HG03045 (cell line): ENCODE measurements around the gene BCR.

Source experiments
- ATAC-seq: cut with Tn5 transposase; IDR thresholded peaks from one replicate; pipeline ENCODE4 v1.9.1; 2021; ENCODE audit warnings: mild to moderate bottlenecking, moderate library complexity; ENCODE audit not compliant: unreplicated experiment

BCR gene

DNA sequence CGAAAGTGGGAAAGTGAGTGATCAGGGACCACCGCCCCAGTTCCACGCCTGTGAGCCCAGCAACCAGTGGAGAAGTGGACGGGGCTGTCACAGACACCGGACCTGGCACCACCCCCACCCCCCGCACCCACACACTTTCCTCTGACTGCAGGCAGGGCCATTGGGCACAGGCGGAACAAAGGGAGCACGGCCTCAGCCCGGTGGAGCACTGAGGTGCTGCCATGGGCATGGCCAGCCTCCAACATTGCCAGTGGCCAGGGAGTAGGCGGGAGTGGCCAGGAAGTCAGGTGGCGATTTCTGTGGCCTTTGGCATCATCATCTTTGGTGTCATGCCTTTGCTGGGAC lies 78.5 kb downstream of the BCR start:
- ATAC-seq, result no peak

DNA sequence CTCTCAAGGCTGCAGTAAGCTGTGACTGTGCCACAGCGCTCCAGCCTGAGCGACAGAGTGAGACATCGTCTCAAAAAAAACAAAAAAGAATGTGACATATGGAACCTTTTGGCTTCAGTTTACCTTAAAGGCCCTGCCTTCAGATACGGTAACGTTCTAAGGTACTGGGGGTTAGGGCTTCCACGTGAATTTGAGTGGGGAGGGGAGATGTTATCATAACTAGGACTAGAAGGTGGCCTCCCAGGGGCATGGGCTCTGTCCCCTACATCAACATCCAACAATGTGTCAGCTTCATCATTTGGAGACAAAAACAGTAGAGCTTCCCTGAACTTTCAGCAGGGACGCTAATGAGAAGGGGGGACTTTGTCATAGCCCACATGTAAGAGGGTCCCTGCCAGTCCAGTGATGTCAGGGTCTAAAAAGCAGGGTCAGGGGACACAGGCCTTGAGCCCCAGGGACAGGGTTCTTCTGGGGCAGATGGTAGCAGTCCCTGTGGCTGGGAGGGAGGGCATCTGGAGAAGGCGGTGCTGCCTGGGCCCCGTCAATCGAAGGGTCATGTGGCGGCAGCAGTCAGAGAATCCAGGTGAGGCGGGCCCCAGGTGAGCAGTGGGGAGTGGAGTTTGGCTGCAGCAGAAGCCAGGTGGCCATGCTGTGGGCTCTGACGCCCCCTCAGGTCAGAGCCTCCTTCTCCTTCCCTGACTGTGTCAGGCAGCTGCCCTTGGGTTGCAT lies 79.8 kb downstream of the BCR start:
- ATAC-seq, result no peak

DNA sequence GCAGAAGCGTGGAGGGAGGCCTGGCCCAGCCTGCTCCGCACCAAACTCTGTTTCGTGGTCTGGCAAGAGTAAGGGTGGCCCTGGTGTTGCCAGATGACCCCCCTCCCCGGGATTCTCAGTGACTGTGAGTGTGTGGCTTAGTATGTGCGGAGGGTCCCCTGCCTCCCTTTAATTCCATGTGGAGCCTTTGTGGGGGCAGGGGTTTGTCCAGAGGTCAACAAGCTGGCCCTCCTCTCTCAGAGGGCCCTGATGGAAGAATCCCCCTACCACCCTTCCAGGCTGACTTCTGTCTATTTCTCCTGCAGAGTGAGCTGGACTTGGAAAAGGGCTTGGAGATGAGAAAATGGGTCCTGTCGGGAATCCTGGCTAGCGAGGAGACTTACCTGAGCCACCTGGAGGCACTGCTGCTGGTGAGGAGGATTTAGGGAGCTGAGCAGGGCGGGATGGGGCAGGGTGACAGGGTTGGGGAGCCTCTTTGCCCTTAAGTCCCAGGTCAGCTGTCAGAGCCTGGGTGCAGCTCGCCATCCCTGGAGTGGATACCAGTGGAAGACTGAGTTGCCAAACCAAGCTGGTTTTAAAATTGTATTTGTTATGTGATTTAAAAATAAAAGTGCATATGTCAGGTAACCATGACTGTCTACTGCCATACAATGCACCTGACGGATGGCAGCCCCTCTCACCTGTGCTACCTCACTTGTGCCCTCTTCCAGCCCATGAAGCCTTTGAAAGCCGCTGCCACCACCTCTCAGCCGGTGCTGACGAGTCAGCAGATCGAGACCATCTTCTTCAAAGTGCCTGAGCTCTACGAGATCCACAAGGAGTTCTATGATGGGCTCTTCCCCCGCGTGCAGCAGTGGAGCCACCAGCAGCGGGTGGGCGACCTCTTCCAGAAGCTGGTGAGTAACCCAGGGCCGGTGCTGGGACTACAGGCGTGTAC lies 80.6 kb downstream of the BCR start:
- no peak for ATAC-seq

DNA sequence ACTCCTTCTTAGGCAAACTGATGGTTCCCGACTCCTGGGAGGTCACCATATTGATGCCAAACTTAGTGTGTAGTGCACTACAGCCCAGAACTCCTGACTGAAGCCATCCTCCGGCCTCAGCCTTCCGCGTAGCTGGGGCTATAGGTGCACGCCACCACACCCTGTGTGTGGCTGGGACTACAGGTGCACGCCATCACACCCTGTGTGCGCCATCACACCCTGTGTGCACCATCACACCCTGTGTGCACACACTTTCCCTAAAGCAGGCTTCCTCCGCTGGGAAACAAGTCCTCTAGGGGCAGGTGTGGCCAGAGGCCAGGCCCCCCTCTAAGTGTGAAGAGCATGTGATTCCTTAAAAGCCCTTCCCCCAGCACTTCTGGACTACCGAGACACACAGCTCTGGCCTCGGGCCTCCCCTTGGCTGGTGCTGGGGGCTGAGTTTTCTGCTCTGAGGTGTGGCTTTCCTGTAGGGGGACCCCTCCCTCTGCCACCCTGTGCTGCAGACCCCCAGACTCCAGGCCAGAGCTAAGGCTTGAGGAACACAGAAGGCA lies 81.7 kb downstream of the BCR start:
- no peak for ATAC-seq

DNA sequence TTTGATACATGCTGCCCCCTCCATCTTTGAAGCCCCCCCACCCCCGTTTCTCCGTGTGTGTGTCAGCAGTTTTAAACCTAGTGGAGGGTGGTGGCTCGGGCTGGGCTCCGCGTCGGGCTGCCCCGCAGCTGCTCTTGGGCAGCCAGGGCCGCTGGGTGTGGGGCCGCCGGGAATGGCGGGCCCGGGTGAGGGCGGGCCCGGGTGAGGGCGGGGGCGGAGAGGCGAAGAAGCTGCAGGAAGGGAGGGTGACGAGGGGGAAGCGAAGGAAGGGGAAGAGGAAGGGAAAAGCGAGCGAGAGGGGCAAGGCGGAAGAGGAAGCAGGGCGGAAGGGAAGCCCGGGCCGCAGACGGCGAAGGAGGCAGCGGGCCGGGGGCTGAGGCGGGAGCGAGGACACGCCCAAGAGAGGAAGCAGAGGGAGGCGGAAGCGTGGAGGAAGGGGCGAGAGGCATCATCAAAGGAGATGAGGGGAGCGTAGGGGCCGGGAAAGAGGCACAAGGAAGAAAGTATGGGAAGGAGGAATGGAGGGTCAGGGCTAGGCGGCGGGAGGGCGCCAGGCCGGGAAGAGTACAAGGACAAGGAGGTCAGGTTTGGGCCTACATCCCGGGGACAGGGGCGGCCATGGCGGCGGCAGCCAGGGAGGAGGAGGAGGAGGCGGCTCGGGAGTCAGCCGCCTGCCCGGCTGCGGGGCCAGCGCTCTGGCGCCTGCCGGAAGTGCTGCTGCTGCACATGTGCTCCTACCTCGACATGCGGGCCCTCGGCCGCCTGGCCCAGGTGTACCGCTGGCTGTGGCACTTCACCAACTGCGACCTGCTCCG lies 82.4 kb downstream of the BCR start:
- no peak for ATAC-seq

DNA sequence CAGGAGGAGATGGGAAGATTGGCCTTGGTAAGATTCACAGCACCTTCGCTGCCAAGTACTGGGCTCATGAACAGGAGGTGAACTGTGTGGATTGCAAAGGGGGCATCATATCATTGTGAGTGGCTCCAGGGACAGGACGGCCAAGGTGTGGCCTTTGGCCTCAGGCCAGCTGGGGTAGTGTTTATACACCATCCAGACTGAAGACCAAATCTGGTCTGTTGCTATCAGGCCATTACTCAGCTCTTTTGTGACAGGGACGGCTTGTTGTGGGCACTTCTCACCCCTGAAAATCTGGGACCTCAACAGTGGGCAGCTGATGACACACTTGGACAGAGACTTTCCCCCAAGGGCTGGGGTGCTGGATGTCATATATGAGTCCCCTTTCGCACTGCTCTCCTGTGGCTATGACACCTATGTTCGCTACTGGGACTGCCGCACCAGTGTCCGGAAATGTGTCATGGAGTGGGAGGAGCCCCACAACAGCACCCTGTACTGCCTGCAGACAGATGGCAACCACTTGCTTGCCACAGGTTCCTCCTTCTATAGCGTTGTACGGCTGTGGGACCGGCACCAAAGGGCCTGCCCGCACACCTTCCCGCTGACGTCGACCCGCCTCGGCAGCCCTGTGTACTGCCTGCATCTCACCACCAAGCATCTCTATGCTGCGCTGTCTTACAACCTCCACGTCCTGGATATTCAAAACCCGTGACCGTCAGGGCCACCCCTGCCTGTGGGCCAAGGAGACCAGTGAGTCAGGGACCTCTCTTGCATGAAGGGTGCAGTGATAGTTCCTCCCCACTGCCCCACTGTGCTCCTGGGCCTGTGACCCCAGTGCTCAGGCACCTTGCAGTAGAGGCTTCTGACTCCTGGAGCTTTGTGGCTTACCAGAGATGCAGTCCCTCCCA lies 83.6 kb downstream of the BCR start:
- no peak for ATAC-seq

DNA sequence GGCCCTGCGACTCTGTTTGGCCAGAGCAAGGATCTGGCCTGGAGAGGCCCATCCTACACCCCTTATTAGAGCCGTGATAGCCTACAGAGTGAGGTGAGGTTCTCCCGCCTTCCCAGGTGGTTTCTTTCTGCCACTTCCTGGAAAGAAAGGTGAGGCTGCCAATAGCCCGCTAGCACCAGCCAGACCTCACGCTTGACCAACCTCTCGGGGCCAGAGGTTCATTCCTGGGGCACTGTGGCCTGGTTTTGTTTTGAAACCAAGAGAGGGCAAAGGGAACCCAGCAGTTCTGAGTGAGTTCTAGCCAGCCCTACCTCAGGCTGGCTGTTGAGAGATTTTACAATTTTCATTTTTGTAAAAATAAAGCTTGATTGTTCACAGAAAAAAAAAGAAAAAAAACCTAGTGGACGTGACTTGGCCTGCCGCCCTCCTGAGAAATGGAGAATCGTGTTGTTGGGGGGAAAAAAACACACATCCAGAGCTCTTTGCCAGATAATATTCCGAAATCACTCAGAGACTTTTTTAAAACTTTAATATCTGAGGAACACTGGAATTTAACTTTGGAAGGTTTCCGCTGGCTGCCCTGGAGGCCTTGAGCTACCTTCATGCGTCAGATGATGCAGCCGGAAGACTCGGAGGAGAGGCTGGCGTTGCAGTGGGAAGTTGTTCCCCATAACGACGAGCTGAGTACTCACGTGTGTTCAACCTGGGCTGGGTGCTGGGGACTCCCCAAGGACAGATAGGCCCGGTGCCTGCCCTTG lies 84.5 kb downstream of the BCR start:
- ATAC-seq, result no peak

DNA sequence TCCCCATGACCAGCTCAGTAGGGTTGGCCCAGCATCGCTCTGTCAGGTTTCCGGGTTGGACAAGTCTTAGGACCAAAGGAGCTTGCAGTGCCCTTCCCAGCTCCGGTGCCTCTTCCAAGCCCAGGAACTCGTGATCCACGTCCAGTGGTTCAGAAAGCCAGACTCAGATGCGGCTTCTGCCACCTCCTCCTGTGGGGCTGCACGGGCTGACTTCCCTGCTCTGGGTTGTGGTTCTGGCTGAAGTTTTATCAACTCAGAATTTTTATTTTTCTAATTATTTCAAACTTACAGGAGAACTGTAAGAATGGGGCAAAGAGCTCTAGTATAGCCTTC lies 85.0 kb downstream of the BCR start:
- ATAC-seq, result no peak

DNA sequence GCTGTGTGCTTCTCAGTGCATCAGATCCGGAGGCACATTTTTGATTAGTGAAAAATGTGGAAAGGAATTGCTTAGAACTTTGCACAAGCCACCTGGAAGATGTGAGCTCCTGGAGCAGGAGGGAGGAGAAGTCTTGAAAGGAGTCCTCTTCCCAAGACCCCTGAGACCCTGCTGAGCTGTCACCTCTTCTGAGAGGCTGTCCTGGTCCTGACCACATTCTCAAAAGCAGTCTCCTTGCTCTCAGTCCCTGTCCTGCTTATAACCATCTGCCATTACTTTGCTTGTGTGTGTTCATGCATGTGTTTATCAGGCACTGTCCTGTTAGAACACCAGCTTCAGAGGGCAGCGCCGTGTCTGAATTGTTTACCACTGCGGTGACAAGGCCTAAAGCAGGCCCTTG lies 86.5 kb downstream of the BCR start:
- no peak for ATAC-seq

DNA sequence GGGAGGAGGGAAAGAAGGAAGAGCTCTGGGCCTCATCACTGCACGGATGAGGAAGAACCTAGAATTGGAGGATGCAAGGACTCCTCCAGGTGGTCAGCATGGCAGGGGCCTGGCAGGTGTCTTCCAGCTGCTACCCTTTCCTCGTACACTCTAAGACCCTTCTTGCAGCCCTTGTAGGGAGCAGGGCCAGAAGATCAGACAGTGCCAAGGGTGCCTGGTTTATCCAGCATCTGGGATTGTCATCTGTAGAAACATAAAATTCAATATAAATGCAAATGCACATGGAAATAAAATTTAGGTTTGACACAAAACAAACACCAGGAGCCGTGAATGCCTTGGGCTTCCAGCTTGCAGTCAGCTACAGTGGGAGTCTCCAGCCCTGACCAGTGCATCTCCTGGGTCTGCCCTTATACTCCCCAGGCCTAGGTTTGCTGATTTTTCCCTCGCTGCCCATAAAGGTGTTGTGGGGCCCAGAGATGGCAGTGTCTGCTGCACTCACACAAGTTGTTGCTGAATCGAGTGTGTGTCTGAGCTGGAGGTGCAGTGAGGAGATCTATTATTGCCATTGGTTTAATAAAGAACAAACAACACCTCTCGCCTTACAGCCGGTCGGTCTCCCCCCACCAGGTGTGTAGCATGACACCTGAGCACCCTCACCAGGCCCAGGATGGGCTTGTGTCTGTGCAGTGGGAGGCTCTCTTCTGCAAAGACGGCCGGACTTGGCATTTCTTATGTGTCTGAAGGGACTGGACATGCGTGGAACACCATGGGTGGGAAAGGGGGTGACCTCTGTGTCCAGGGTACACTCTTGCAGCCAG lies 87.1 kb downstream of the BCR start:
- no peak for ATAC-seq

DNA sequence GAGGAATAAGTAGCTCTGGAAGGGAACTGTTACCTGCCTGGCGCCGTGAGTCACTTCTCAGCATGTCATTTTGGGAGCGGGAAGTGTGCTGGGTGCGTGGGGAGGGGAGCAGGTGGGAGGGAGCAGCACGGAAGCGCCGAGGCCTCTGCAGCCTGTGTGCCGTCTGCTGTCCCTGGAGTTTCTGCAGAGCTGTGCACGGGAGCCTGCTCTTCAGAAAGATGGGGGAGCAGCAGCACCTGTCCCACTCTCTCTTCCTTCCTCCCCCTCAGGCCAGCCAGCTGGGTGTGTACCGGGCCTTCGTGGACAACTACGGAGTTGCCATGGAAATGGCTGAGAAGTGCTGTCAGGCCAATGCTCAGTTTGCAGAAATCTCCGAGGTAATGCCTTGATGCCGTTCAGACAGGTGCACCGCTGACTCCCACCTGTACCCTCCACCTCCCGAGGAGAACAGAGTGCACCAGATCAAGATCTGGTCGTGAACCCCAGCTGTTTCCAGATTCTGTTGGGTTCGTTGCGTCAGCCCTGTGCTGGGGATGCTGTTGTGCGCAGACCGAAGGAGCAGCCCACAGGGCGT lies 87.9 kb downstream of the BCR start:
- ATAC-seq, result no peak

DNA sequence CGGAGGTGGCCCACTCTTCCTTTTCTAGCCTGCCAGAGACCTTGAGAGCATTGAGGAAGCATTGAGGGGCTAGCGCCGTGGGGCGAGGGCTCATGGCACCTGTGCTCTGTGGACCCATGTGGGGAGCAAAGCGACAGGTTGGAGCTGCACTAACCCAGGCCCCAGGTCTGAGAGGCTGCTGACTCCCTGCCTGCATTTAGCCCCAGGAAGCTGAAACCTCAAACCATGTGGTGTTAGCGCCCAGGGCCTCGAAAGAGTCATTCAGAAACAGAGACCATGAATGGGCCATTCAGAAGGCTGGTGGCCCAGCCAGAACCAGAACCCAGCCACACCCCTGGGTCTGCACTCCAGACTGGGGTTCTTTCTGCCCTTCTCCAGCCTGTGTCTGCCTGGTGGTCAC lies 88.6 kb downstream of the BCR start:
- no peak for ATAC-seq

DNA sequence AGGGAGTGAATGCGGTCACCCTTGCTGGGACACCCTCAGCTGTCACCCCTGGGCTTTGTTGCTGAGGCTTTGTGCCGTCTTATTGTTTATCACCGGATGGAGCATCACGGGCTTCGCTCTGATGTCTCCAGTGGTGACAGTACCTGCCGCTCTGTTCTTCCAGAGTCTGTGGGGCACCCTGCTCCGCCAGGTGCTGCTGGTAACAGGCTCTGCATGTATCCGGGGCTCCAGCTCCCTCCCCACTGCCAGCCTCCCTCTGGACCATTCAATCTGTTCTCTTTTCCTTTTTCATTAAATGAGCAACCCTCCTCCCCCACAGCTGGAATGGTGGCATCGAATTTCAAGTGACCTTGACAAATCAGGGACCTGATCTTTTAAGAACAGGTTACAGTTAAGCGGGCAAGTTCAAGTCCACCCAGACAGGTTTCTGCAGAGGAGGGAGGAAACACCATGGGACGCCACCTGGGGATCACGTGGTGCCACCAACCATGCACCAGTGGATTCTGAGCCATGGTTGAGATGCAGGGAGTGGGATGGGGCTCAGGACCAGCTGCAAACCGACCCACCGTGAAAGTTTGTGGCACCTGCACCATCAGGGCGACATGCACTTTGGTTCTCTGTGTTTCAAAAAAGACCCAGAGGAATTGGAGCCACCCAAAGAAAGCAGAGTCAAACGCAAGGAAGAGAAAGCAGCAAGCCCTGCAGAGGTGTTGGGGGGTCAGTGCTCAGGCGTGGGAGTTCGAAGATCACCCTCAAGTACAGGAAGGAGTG lies 89.3 kb downstream of the BCR start:
- ATAC-seq, result no peak

DNA sequence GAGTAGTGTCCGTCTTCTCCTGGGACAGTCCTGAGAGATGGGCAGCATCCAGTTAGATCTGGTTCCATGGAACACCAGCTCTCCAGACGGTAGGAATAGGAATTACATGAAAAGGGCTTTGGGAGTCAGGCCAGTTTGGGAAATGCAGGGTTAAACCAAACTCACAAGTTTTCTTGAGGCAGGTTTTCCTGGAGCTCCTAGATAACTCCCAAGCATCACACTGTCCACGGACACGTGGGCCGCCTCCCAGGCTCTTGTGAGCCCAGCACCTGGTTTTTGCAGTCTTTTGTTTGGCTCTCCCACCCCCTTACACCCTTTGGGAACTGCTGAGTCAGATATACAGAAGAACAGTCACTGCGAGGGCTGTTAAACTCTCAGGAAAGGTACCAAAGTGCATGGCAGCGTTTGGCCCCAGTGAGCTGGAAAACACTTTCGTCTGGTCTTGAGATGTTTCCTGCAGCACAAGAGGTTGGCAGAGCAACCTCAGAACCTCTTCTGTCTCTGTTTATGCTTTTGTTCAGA lies 90.0 kb downstream of the BCR start:
- ATAC-seq, result no peak

DNA sequence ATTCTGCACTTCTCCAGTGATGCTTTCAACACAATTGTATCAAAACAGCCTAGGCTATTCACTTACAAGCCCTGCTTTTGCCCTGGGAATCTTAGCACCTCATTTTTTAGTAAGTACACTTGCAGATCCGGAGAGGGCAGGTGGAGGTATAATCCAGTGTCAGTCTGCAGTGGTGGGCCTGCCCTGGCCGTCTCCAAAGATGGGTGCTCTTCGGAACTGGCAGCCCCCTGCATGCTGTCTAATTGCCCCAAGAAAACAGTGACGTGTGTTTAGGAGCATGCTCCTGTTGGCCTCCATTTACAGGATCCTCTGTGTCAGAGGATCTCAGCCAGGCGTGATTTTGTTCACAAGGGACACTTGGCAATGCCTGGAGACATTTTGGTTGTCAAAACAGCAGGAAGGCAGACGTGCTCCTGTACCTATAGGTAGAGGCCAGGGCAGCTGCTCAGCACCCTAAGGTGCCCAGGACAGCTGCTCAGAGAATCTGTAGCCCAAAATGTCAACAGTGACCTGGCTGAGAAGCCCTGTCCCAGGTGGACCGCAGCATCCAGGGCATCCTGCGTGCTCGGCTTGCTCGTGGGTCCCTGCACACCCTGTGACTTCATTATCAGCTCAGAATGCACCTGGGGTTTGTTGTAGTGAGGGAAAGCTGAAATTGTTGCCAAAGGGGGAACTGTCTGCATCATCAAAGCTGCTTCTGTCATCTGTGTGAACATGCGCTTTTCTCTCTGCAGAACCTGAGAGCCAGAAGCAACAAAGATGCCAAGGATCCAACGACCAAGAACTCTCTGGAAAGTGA lies 90.7 kb downstream of the BCR start:
- no peak for ATAC-seq

DNA sequence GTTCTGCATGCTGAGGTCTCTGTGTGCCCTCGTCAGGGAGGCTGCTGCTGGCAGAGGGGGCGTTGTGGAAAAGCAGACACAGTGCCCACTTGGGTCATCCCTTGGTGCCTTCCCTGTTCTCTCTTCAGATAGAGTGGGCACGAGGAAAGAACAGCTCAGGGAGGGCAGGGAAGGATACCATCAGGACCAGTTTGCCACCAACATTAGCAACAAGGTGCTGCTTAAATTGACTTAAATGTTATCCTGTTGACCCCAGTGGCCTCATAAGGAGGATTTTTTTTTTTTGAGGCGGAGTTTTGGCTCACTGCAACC lies 91.2 kb downstream of the BCR start:
- no peak for ATAC-seq

DNA sequence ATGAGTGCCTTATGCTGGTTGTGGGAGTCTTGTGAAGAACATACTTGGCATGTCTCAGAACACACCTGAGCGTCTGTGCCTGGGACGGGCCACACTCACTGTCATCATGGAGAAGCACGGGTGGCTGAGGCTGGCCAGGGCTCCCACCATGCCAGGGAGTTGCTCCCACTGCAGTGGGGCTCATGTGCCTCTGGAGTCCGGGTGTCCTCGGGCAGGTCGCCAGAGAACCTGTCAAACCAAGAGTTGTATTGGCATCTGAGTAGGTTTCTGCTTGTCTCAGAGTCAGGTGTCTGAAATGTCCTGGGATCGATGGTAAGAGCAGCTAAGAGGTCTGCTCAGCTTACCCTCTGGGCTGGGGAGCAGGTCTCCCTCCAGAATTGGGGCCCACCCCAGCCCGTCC lies 92.1 kb downstream of the BCR start:
- no peak for ATAC-seq
